Lower lobe of right lung (tissue), 2 donors: Measurements from ENCODE around the gene KDM3B. TPM values are rescaled to one million over a fixed set of nuclear protein-coding genes. Genes with fewer than 3 reads are reported as not detected.

Experiments
- ATAC-seq, 2 donors: fragments of 200-7000 bp; cut with Tn5 transposase; one replicate each; pipeline ENCODE4 v1.9.1; 2020 to 2022; ENCODE audit warnings: mild to moderate bottlenecking in 2 of 2, moderate library complexity in 2 of 2
- DNase-seq: peaks from one replicate; pipeline ENCODE4 v3.0.0-alpha.2; 2020
- H3K27ac ChIP-seq: fragments of 200-600 bp; one replicate; pipeline ENCODE4 v1.8.0; 2022
- H3K27me3 ChIP-seq: fragments of 200-600 bp; one replicate; pipeline ENCODE4 v1.8.0; 2022; ENCODE audit warnings: low read depth
- H3K36me3 ChIP-seq: fragments of 200-600 bp; one replicate; pipeline ENCODE4 v1.8.0; 2022; ENCODE audit warnings: mild to moderate bottlenecking
- H3K4me1 ChIP-seq: fragments of 200-600 bp; one replicate; pipeline ENCODE4 v1.8.0; 2022
- H3K4me3 ChIP-seq: fragments of 200-600 bp; one replicate; pipeline ENCODE4 v1.8.0; 2022; ENCODE audit warnings: mild to moderate bottlenecking
- H3K9me3 ChIP-seq: fragments of 200-600 bp; one replicate; pipeline ENCODE4 v1.8.0; 2022
- CTCF ChIP-seq: fragments of 200-600 bp; IDR thresholded peaks from one replicate; pipeline ENCODE4 v1.8.0; 2022; ENCODE audit warnings: antibody characterized with exemption, mild to moderate bottlenecking
- intact Hi-C: fragments of 100-400 bp; cut with DNase I; formaldehyde crosslinking; loops from one replicate; pipeline ENCODE4 v1.11.0; 2022
- total RNA-seq: library from RNA; stranded (reverse); fragmentation: NEBNext Ultra II Directional; extraction: Animal tissue kit (Norgen Biotek cat#: 25700); gene quantifications from one replicate; pipeline ENCODE4 v1.2.1, GENCODE V29; 2021
- donor health status: DM: no; HTN: yes; CAD: no; lungs with severe emphysema.

KDM3B gene
- total RNA-seq, 1 donor from 2014 or later = 67.1 TPM

- intact Hi-C loops = no loop called here
- H3K36me3 ChIP-seq = peaks cover 12% of the 10 kb centered on the region
- DNase-seq (peak; percentile 83), ATAC-seq (peak; percentile 75 to 81)
- H3K4me1 ChIP-seq = peaks cover 21% of the 10 kb centered on the region
- H3K27me3 ChIP-seq = no peaks in the 10 kb centered on the region
- TF ChIP-seq CTCF = no peak
- peak overlapping the region; percentile 99 for H3K27ac ChIP-seq
- peak overlapping the region; percentile 89 for H3K4me3 ChIP-seq
- no peaks in the 10 kb centered on the region for H3K9me3 ChIP-seq
These were observed 15.4 kb upstream of the KDM3B start for GRCh38 chr5:138336952-138337684.

GRCh38 chr5:138337685-138338410 lies 14.6 kb upstream of the KDM3B start, which contains the start of gene FAM53C:
FAM53C (plus strand) TSS chr5:138338266; CDS start chr5:138341336, 3,070 bp downstream.
- peaks cover 17% of the 10 kb centered on the region for H3K4me1 ChIP-seq
- H3K27me3 ChIP-seq = no peaks in the 10 kb centered on the region

GRCh38 chr5:138338411-138339090 lies 13.9 kb upstream of the KDM3B start:
- Histone ChIP-seq H3K4me3 (peak overlapping the region; percentile 89), H3K27me3 (no peaks in the 10 kb centered on the region), H3K36me3 (peaks cover 26% of the 10 kb centered on the region), H3K9me3 (no peaks in the 10 kb centered on the region), H3K4me1 (peaks cover 17% of the 10 kb centered on the region), H3K27ac (peak overlapping the region; percentile 99)
- no peak for DNase-seq
- peak in 1 of 2 donors; percentile 3 for ATAC-seq
- intact Hi-C loops = no loop called here
- TF ChIP-seq CTCF = no peak

More at GRCh38 chr5:138337685-138338410, 14.6 kb upstream of the KDM3B start, which contains the start of gene FAM53C:
- TF ChIP-seq CTCF = no peak
- Histone ChIP-seq H3K4me3 (peak within 1 kb of the TSS; percentile 89), H3K27ac (peak within 1 kb of the TSS; percentile 99), H3K36me3 (peaks cover 19% of the 10 kb centered on the region), H3K9me3 (no peaks in the 10 kb centered on the region)
- DNase-seq (peak; percentile 95), ATAC-seq (peak; percentile 96 to 97)
- intact Hi-C loops = no loop called here

GRCh38 chr5:138339091-138339456 lies 13.4 kb upstream of the KDM3B start:
- Histone ChIP-seq H3K36me3 (peaks cover 31% of the 10 kb centered on the region), H3K4me1 (peaks cover 17% of the 10 kb centered on the region), H3K27ac (peak overlapping the region; percentile 99), H3K4me3 (peak overlapping the region; percentile 89), H3K27me3 (no peaks in the 10 kb centered on the region), H3K9me3 (no peaks in the 10 kb centered on the region)
- TF ChIP-seq CTCF = no peak
- intact Hi-C loops = no loop called here
- ATAC-seq (no peak), DNase-seq (no peak)

- DNase-seq (no peak), ATAC-seq (no peak)
- no peaks in the 10 kb centered on the region for H3K9me3 ChIP-seq
- intact Hi-C loops = no loop called here
- peaks cover 35% of the 10 kb centered on the region for H3K36me3 ChIP-seq
- H3K4me3 ChIP-seq = peak overlapping the region; percentile 89
- no peaks in the 10 kb centered on the region for H3K27me3 ChIP-seq
- peak overlapping the region; percentile 99 for H3K27ac ChIP-seq
- peaks cover 17% of the 10 kb centered on the region for H3K4me1 ChIP-seq
- TF ChIP-seq CTCF = no peak
These were observed 13.0 kb upstream of the KDM3B start for GRCh38 chr5:138339464-138339863.
